ENCODE results near the gene GPR183.

Gene GPR183

GRCh38 chr13:99311137-99311536 lies 3.9 kb upstream of the GPR183 start:
- DNase-seq, result no peak

- DNase-seq, result no peak
These were observed 3.3 kb upstream of the GPR183 start for GRCh38 chr13:99310382-99311031.

- DNase-seq, result no peak
These were observed 1.4 kb upstream of the GPR183 start for GRCh38 chr13:99308471-99309087.

GRCh38 chr13:99307648-99308339 lies 595 bp upstream of the GPR183 start:
- no peak for DNase-seq

- no peak for DNase-seq
These were observed 1.6 kb downstream of the GPR183 start for GRCh38 chr13:99305566-99305965.

DNA sequence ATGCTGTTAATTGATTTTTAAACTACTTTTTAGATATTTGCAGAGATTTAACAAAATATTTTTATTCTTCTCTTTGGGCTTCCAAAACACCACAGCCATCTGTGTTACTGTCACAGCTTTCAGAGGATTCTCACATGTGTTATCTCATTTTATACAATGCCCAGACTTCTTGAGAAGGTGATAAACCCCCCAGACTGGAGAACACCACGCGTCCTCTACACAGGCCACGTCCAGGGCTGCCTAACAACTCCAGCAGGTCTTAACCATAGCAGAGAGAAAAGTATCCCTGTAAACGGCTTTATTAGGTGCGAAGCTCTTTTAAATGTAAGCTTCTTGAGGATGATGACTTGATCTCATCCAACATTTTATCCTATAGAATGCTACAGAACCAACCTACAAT lies 2.0 kb downstream of the GPR183 start:
- no peak for DNase-seq

DNA sequence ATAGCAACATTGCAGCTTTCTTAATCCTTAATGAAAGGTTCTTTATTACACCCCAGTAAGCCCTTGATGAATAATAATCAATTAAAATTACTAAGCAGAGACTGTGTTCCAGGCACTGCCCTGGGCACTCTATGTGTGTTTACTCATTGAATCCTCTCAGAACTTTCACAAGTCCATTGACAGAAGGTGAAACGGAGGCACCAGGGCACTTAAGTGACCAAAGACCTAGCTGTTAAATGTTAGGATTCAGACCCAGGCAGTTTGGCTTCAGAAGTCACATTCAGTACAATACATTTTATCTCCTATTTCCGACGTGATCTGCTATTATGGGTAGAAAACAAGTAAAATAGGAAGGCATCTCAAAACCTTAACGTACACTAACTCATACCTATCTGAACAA lies 2.7 kb downstream of the GPR183 start:
- DNase-seq, result no peak

GRCh38 chr13:99303863-99304521 lies 3.2 kb downstream of the GPR183 start:
- DNase-seq, result no peak

DNA sequence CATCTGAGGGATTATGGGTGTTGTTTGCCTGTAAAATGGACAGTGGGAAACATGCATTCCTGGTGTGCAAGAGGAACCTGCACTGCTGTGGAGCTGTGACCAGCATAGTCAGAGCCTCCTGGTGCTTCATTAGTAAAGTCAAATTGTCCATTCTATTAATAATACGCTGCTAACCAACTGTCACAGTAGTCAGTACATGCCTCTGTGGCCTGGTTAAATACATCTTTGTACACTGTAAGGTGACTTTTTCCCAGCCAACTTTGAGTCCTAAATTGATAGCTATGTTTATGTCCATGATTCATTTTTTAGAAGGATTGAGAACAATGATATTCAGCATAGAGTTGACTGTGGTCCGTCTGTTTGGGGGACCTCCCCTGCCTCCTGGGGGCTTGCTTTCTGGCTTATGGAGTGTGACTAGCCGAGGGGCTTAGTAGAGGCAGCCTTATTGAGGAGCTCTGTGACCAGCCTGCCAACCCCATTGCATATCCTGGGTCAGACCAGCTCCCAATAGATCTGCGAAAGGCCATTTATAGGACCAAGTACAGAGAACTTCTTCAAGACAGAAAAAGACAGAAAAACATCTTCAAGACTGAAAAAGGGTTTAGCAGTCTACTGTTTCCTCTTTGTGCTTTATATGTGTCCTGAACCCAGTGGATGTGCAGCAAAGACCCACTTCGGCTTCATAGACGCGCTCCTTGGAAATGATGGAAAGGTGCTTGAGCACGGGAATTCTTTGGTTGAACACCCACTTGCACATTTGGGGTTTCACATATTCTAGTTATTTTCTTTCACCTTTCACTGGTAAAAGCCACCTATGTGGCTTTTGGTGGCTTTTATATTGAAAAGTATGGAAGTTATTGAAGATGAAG lies 4.3 kb downstream of the GPR183 start:
- no peak for DNase-seq

DNA sequence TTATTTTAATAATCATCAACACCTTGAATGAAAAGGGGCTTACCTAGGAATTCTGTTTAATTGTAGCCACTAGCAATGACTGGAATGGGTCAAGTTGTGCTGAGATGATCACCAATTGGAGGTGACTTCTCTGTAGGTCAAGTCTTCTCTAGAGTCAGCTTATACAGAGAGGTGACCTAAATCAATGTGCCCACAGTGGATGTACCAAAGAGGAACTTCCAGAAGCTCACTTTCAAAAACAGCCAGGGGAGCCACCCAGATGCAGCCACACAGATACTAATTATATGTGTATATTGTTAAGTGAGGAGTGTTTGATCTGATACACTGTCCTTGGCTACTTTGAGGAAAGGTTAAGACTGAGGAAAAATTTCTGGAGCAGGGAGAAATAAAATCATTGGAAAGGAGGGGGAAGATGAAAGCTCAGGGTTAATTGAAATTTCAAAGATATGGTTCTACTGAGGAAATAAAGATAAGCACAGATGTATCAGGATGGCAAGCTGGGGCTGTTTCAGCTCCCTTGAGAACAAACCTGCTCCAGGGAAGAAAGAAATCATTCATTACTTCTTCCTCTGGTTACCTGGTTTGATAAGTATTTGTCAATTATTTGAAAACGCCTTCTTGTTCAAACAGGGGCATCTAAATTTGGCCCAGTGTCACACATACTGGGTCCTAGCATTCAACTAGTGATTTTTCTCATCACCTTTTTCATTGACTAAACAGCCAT lies 5.1 kb downstream of the GPR183 start:
- DNase-seq, result no peak

- no peak for DNase-seq
These were observed 6.0 kb downstream of the GPR183 start for GRCh38 chr13:99301056-99301838.

DNA sequence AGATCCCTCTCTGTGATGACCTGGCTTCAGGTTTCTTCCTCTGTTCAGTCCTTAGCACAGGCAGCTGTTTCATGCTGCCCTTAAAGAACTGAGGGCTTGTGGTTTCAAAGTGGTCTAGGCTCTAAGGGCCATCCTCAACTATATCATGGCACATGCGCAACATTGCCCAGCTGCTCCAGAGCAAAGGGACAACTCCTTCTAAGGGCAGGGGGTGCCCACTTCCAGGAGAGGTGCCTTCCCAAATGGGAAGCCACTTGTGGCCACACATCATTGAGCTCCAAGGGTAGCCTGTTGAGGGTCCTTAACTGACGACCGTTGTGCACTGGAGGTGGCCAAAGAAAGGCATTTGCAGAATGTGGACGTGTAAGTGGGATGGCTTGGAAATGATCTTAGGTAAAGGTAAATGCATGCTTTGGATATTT lies 7.3 kb downstream of the GPR183 start:
- DNase-seq, result no peak

GRCh38 chr13:99299256-99299919 lies 7.8 kb downstream of the GPR183 start:
- DNase-seq, result no peak

- no peak for DNase-seq
These were observed 9.1 kb downstream of the GPR183 start for GRCh38 chr13:99298056-99298455.

GRCh38 chr13:99297331-99297730 lies 9.9 kb downstream of the GPR183 start:
- DNase-seq, result no peak

DNA sequence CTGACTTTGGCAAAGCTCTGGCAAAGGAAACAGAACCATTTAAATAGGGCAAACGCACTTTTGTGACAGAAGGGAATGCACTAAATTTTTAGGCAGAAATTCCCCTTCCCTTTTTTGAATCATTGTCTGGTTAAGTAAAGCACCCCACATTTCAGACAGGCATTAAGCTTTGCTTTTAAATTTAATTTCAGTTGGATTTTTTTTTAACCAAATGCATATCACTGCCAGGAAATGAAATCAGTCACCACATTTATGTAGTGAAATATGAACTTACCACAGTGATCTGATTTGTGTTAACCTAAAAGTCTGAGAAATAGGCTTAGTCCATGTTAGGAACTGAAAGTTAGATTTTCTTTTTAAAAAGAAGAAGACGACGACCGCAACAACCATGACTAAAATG lies 10.8 kb downstream of the GPR183 start:
- no peak for DNase-seq

- no peak for DNase-seq
These were observed 11.5 kb downstream of the GPR183 start for GRCh38 chr13:99295488-99296252.

- DNase-seq, result no peak
These were observed 12.2 kb downstream of the GPR183 start for GRCh38 chr13:99294958-99295357.

- DNase-seq, result no peak
These were observed 13.0 kb downstream of the GPR183 start for GRCh38 chr13:99294198-99294597.

DNA sequence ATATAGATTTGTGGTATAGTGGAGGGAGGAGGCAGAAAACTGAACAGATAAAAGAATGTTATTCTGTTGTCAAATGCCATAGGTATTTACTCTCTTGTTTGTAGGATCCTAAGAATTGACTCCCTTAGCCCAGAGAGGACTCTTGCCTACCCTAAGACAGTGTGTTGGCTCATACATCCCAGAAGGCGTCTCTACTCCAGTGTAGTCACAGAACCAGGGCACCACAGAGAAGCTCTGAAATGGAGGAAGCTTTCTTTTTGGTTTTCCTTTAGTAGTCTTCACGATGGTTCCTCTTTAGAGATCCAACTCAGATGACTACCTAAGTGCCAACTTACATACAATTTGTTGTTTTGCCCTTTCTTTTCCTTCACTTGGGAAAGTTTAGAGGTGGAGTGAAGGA lies 14.0 kb downstream of the GPR183 start:
- DNase-seq, result no peak
